ENCODE results near the gene FHAD1.
"Not testable (repeated sequence)": the region's sequence is repeated elsewhere in the genome, so short reads cannot be mapped to it uniquely, and the experiment has no call there.

FHAD1 gene

GRCh38 chr1:15275921-15276683 lies 29.1 kb downstream of the FHAD1 start:
- no peak overlapping the region for H3K4me3 ChIP-seq (ENCODE audit: low read depth, low read length)

- H3K4me3 ChIP-seq (ENCODE audit: low read depth, low read length), result no peak overlapping the region
Measured at GRCh38 chr1:15276691-15277446, 29.8 kb downstream of the FHAD1 start.

- H3K4me3 ChIP-seq (ENCODE audit: low read depth, low read length), result no peak overlapping the region
Measured at GRCh38 chr1:15277447-15277838, 30.4 kb downstream of the FHAD1 start.

GRCh38 chr1:15277933-15278332 lies 30.9 kb downstream of the FHAD1 start:
- no peak overlapping the region for H3K4me3 ChIP-seq (ENCODE audit: low read depth, low read length)

- no peak overlapping the region for H3K4me3 ChIP-seq (ENCODE audit: low read depth, low read length)
Measured at GRCh38 chr1:15279576-15280230, 32.7 kb downstream of the FHAD1 start.

- H3K4me3 ChIP-seq (ENCODE audit: low read depth, low read length), result no peak overlapping the region
Measured at GRCh38 chr1:15280416-15280815, 33.4 kb downstream of the FHAD1 start.

GRCh38 chr1:15282038-15282437 lies 35.0 kb downstream of the FHAD1 start:
- no peak overlapping the region for H3K4me3 ChIP-seq (ENCODE audit: low read depth, low read length)

GRCh38 chr1:15282810-15283474 lies 35.9 kb downstream of the FHAD1 start:
- no peak overlapping the region for H3K4me3 ChIP-seq (ENCODE audit: low read depth, low read length)

GRCh38 chr1:15283526-15283925 lies 36.5 kb downstream of the FHAD1 start:
- no peak overlapping the region for H3K4me3 ChIP-seq (ENCODE audit: low read depth, low read length)

- H3K4me3 ChIP-seq (ENCODE audit: low read depth, low read length), result no peak overlapping the region
Measured at GRCh38 chr1:15286452-15286851, 39.4 kb downstream of the FHAD1 start.

GRCh38 chr1:15287035-15287979 lies 40.3 kb downstream of the FHAD1 start:
- no peak overlapping the region for H3K4me3 ChIP-seq (ENCODE audit: low read depth, low read length)

- H3K4me3 ChIP-seq (ENCODE audit: low read depth, low read length), result no peak overlapping the region
Measured at GRCh38 chr1:15288173-15288926, 41.3 kb downstream of the FHAD1 start.

- H3K4me3 ChIP-seq (ENCODE audit: low read depth, low read length), result no peak overlapping the region
Measured at GRCh38 chr1:15289251-15289651, 42.2 kb downstream of the FHAD1 start.

GRCh38 chr1:15290382-15290781 lies 43.4 kb downstream of the FHAD1 start:
- no peak overlapping the region for H3K4me3 ChIP-seq (ENCODE audit: low read depth, low read length)

GRCh38 chr1:15295696-15296095 lies 48.7 kb downstream of the FHAD1 start:
- no peak overlapping the region for H3K4me3 ChIP-seq (ENCODE audit: low read depth, low read length)

GRCh38 chr1:15296585-15297321 lies 49.7 kb downstream of the FHAD1 start:
- no peak overlapping the region for H3K4me3 ChIP-seq (ENCODE audit: low read depth, low read length)

GRCh38 chr1:15297975-15298374 lies 51.0 kb downstream of the FHAD1 start:
- H3K4me3 ChIP-seq (ENCODE audit: low read depth, low read length), result not testable (repeated sequence)

- H3K4me3 ChIP-seq (ENCODE audit: low read depth, low read length), result no peak overlapping the region
Measured at GRCh38 chr1:15299179-15299578, 52.2 kb downstream of the FHAD1 start.

- H3K4me3 ChIP-seq (ENCODE audit: low read depth, low read length), result no peak overlapping the region
Measured at GRCh38 chr1:15299806-15300205, 52.8 kb downstream of the FHAD1 start.

Measured in iPS-11a (cell line).